GM18511 (cell line): ENCODE results near the gene IQSEC3.

Experiments used
- ATAC-seq: cut with Tn5 transposase; IDR thresholded peaks from one replicate; pipeline ENCODE4 v1.9.1; 2021; ENCODE audit warnings: mild to moderate bottlenecking, moderate library complexity; ENCODE audit not compliant: unreplicated experiment

Gene IQSEC3

DNA sequence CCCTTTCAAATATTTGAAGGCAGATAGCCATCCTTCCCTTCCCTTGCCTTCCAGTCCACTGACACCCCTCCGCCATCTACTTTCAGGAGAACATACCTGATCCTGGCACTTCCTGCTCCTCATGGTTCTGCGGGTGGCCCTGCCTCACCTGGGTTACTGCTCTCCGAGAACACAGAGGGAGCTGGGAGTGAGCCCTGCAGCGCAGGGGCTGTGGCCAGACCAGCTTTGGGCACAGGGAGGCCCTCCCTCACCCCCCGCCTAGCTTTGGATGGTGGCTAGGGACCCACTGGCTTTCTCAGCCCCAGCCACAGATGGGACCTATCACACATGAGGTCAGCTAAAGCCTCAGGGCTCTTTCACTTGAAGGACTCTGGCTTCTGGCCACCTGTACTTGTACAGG lies 12.4 kb downstream of the IQSEC3 start:
- ATAC-seq, result no peak

DNA sequence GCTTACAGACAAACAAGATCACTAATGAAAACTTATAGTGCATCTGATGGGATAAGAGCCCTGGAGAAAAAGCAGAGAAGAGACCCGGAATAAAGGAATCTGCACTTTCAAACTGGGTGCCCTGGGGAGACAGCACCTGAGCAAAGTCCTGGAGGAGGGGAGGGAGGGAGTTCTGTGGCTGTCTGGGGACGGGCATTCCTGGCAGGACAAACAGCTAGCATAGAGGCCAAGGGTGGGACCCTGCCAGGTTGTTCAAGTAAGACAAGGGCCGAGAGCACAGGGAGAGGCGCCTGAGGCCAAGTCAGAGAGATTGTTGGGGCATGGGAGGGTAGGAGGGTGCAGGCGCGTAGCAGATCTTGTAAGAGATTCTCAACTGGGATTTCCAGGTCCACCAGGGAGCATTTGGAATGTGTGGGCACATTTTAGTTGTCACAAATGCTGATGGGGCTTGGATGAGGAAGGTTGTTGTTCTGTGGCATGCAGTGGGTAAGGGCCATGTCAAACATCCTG lies 14.2 kb downstream of the IQSEC3 start:
- ATAC-seq, result no peak

DNA sequence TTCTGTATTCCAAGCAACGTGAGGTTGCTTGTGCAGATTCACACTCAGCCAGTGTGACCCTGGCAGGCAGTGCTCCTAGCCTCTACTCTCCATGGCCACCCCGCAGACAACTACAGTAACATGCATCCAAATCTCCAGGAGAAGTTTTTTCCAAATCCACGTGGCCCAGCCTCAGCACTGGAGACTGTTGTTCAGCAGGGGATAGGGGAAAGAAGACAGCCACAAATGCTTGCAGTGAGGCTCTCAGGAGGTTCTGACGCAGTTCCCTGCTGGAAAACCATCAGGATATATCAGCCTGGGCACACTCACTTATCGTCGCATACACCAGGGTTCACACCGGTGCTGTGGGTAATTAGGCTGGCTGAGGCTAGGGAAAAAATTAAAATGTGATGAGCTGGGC lies 16.2 kb downstream of the IQSEC3 start:
- no peak for ATAC-seq

DNA sequence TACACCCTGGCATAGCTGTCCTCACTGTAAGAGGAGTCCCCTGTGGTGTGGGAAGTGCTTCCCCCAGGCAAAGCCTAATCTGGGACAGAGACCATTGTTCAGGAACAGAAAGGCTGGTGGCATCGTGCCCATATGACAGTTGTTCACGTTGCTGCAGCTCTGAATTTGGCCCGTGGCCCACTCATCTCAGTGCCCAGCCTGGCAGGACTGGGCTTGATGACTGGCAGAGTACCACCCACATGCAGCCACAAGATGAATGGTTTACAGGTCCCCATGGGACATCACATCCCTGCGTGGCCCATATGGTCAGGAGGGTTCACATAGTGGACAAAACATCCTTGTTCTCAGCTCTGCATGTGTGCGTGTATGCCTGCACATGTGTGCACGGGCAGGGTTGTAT lies 17.5 kb downstream of the IQSEC3 start:
- ATAC-seq, result no peak

DNA sequence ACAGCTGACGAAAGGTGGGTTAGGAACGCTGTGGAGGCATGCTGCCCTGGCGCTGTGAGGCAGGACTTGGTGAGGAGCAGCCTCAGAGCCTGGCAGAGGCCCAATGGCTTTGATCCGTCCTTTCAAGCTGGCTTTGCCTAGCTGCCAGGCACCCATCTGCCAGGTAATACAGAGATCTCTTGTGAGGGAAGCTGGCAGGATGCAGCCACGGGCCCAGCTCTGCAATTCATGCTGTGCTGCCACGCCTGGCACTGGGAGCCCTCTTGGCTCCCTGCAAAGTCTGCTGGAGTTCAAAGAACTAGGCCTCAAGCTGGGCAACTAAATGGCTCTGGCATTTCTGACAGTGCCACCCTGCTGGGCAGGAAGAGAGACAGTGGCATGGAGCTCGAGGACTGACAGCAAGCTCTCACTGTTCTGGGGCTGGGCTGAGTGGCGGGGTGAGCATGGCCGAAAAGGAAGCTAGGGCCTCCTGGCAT lies 18.7 kb downstream of the IQSEC3 start:
- no peak for ATAC-seq

DNA sequence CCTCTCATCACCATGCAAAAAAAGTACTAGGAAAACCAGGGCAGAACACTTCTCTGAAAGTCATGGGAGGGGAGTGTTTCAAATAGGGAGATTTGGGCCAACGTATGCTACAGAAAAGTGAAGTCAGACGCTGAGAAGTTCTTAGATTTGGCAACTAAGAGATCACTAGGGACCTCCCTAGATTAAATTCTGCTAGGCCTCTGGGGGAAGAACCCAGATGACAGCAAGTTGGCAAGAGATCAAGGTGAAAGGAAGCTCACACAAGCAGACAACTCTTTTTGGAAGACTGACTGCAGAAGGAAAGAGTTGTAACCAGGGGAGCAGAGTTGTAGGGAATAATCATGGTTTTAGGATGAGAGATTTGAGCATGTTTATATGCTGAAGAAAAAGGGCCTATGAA lies 20.7 kb downstream of the IQSEC3 start:
- ATAC-seq, result no peak

DNA sequence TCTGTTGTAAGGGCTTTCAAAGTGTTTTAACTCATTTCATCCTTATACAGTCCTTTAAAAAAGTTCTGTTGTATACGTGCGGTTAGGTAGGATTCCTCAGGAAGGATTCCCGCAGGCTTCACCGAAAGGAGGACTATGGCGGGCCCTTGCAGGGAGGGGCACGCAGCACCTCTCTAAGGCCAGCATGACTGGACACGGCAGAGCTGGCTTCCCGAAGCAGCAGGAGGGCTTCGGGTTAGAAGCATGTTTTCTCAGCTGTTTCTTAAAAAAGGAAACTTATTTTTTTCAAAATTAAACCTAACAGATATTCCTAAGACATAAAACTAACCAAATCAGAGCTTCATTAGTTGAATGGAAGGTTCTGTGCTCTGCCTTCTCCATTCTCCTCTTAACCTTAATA lies 21.3 kb downstream of the IQSEC3 start:
- no peak for ATAC-seq

DNA sequence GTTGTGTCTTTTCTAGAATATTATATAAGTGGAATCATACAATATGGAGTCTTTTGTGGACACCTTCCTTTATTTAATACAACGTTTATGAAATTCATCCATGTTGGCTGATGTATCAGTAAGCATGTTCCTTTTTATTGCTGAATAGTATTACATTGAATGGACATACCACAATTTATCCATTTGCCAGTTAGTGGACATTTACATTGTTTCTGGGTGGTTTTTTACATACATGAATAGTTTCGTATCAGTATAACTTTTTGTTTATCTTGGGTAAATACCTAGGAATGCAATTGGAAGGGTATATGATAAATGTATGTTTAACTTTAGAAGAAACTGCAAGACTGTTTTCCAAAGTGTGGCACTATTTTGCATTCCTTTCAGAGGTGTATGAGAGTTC lies 23.1 kb downstream of the IQSEC3 start:
- ATAC-seq, result no peak

DNA sequence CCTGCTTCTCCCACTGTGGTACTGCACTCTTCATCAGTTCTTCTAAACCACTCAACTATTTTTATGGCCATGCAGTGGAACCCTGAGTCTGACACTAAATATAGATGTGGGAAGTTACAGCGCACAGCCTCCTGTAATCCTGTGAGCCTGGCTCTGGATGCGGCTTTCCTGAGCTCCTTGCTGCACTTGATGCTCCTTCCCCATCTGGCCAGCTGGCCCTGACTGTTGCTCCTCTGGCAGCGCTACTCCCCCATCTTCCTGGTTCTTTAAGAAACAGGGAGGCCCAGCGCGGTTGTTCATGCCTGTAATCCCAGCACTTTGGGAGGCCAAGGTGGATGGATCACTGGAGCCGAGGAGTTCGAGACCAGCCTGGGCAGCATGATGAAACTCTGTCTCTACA lies 24.6 kb downstream of the IQSEC3 start:
- no peak for ATAC-seq

DNA sequence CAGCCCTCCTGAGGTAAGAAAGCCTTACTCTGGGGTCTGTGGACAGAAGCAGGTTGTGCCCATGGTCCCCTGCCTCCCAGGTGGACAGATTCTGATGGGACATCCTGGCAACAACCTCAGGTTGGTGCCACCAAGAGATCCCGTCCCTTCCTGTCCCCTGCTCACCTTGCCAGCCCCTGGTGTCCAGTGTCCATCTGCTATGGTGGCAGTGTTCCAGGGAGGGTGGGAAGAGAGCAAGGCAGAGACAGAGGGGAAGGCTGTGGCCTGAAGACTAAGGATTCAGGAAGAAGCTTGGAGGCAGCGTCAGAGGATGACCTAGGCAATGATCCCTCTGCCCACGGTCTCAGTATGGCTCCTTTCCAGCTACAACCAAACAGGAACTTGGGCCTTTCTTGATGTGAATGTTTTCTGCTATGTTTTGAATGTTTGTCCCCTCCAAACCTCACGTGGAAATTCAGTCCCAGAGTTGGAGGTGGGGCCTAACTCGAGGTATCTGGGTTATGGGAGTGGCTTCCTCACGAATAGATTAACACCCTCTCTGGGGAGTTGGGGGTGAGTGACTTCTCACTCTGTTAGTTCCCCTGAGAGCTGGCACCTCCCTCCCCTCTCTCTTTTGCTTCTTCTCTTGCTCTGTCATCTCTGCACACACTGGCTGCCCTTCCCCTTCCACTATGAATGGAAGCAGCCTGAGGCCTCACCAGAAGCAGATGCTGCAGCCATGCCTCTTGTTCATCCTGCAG lies 26.9 kb downstream of the IQSEC3 start:
- ATAC-seq, result no peak

DNA sequence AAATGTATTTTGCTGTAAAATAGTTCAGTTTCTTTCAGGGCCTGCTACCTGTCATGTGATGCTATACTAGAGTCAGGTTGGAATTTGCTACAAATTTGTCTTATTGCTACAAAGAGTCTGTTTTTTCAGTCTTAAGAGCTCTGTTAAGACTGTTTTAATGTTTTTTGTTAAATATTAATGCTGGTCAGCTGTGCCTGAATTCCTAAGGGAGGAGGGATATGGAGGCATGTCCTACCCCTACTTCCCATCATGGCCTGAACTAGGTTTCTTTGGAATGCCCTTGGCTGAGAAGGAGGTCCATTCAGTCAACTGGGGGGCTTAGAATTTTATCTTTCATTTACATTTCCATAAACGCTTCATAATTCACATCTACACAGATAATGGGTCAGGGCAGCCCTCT lies 30.0 kb downstream of the IQSEC3 start:
- no peak for ATAC-seq

DNA sequence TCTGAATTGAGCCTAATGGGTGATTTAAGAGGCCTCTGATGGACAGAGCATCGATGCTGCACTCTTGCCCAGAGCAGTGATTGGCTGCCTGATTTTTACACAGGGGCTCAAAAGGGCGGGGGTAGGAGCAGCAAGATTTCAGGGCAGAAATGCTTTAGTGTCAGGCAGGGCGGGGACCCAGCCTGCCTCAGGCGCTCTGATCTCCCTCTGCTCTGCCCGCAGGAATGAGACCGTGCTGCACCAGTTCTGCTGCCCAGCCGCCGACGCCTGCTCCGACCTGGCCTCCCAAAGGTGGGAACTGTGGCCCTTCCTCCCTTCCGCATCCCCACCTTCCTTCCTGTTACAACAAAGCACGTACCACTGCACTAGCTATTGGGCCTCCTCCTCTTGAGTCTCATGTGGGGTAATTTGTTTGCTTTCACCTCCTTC lies 32.4 kb downstream of the IQSEC3 start:
- ATAC-seq, result no peak

DNA sequence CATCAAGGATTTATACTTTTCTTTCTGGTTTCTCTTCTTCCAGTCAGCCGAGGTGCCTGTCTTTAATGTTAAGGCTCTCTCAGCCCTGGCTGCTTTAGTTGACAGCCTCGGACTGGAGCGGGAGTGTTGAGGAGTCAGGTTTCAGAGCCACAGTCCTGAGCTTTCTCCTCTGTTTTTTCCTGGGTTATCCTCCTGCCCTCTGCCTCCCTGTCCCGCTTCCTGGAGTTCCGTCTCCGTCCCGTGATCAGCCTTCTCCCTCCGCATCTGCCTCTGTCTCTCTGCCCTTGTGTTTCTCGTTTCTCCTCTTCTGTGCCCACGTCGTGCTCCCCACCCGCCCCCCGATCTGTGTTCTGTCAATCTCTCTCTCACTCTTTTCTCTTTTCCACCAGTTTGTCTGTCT lies 33.0 kb downstream of the IQSEC3 start:
- ATAC-seq, result no peak

DNA sequence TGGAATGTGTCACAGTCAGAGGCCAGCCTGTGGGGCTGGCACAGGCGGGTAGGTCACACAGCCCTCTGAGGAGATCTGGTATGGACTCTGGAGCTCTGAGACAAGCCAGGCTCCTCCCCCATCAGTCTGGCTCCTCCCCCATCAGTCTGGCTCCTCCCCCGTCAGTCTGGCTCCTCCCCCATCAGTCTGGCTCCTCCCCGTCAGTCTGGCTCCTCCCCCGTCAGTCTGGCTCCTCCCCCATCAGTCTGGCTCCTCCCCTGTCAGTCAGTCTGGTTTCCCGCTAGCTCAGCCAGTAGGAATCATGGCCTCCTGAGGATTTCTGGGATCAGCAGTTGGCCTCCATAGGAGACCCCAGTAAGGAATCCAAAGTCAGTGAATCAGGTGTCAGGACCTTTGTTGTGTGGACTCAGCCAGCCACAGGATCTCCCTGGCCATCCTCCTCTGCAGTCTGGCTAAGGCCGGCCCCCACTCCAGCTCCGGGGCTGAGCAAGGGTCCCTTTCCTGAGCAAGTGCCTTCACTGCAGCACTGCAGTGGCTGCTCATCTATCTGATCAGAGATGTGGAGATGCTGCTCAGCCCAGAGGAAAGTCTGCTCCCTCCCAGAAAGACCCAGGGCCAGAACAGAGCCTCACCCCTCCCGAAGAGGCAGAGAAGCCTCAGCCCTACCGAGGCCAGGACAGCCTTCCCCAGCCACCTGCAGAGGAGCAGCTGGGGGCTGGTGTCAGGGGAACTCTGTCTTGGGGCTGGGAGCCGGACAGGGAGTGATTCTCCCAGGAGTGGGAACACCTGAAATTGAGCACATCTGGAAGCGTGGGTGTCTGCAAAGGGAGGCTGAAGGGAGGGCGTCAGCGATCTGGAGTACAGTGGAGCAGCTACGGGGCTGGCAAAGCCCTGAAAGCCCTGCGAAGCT lies 35.7 kb downstream of the IQSEC3 start:
- ATAC-seq, result no peak

DNA sequence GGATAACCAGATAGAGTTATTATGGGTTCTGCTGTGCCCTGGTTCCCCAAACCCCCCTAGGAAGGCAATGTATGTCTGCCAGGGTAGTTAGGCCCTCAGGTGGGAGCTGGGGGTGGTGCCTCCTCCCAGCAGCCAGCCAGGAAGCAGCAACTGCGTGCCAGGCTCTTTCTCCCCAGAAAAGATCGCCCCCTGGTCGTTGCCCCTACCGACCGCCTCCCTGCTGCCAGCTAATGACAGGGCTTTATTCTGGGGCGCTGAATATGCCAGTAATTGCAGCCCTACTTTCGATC lies 36.3 kb downstream of the IQSEC3 start:
- ATAC-seq, result no peak

DNA sequence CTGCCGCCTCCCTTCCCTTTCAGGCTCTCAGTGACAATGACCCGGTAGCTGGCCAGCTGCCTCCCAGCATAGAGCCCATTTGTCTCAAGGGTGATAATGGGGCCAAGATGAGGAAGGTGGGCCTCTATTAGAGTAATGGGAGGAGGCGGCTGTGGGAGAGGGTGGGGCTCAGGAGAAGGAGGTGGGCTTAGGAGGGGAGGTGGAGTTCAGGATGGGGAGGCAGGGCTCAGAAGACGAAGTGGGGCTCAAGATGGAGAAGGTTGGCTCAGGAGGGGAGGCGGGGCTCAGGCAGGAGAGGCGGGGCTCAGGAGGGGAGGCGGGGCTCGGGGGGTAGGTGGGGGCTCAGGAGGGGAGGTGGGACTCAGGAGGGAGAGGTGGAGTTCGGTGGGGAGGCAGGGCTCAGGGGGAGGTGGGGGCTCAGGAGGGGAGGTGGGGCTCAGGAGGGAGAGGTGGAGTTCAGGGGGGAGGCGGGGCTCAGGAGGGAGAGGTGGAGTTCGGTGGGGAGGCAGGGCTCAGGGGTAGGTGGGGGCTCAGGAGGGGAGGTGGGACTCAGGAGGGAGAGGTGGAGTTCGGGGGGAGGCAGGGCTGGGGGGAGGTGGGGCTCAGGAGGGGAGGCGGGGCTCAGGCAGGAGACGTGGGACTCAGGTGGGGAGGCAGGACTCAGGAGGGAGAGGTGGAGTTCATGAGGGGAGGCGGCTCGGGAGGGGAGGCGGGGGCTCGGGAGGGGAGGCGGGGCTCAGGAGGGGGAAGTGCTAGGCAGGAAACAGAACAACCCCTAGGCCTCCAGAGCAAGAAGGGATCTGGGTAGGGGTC lies 36.8 kb downstream of the IQSEC3 start:
- ATAC-seq, result no peak

DNA sequence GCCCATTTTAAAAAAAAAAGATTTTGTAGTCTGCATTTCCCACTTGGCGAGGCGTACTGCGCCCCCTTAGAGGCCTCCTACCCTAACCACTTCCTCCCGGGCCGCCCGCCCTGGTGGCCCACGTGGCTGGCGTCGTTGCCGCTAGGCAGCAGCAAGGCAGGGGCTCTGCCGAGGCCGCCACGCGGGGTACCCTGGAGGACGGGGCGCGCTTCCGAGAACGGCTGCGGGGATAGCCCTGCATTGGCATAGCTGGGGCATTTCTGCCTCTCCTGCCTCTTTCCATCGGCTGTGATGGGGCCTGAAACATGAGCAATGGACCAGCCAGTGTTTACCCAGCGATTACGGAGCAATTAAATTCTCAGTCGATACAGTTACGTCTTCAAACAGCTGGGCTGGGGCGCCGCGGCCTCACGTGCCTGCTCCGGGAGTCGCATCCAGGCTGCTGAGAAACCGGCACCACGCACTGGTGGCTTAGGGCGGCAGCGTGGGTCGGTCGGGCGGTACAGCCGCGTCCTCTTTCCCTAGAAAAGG lies 38.0 kb downstream of the IQSEC3 start:
- ATAC-seq, result no peak

DNA sequence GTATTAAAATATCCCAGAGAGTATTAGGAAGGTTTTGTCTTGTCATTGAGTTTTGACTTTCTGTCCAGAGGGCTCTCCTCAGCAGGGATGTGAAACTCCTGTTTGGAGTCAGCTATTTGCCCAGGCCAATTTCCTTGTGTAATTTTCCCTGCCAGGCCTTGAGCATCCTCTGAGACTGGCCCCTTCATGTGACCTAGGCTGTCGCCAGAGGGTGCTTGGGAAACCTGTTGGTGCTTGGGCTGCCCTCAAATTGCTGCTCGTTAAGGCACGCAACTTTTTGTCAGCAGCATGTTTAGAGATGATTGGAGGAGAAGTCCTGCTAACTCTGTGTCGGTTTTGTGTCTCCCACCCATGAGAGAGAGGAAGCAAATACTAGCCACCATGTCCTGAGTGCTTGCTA lies 39.1 kb downstream of the IQSEC3 start:
- ATAC-seq, result peak; percentile 8

DNA sequence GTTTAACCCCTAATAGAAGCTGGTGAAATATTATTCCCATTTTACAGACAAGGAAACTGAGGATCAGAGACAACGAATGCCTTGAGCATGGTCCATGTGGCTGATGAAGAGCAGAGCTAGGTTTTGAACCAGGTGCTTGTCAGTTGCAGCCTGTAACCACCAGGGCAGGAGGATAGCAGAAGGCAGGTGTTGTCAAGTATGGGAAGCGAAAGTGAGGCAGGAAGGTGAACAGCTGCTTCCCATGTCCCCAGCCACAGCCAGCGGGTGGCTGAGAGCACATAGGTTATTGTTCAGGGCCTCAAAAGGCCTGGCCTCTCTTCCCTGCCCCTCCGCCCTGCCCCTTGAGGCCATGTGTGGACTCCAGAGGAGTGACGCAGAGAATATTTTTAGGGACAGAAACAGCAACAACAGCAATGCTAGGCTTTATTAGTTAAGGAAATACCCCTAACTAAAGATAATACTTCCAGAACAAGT lies 39.6 kb downstream of the IQSEC3 start:
- peak; percentile 89 for ATAC-seq

DNA sequence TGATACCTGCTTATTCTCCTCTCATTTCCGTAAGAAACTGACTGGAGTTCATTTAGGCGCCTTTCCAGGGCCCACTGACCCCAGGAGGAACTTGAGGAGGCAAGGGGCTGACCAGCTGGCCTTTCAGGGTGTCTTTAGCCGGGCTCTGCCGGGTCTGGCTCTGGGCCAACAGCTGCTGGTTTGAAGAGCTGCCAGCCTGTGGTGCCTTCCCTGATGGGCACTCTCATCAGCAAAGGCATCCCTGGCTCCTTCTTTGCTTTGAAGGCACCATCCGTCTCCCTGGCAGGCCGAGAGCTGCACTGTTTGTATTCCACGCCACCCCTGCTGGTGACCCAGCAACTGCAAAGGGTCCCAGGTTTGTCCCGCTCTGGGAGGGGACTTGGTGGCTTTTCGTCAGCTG lies 42.0 kb downstream of the IQSEC3 start:
- no peak for ATAC-seq

DNA sequence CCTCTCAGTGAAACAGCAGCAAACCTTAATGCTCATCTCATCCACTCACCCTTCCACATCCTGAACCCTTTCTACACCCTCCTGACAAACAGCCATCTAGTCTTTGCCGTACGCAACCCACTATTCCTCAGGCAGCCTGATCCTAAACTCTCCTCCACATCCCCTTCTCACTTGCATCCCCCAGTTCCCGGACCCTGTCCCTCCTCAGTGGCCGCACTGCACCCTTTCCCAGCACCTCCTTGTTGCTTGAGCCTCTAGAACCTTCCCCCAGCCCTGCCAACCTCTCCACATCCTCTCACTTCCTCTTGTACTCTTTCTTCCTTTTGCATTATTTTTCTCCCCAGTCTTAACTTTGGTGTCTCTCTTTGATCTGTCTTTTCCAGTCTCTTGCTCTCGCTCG lies 42.9 kb downstream of the IQSEC3 start:
- no peak for ATAC-seq
